ENCODE measurements around the gene CIART.
"Not testable (repeated sequence)": the region's sequence is repeated elsewhere in the genome, so short reads cannot be mapped to it uniquely, and the experiment has no call there.

Gene CIART

GRCh38 chr1:150281758-150282557 is at the start of gene CIART:
CIART (plus strand) TSS chr1:150282554; CDS start chr1:150283268, 714 bp downstream.
- FAIRE-seq = peak; percentile 96

GRCh38 chr1:150232921-150233320 is 49.4 kb upstream of the CIART start:
- not testable (repeated sequence) for FAIRE-seq; DNase-seq (ENCODE audit: insufficient read length, low spot score)

More at GRCh38 chr1:150281758-150282557, at the start of gene CIART:
- peak; percentile 31 for DNase-seq (ENCODE audit: insufficient read length, low spot score)

- FAIRE-seq (peak; percentile 63), DNase-seq (ENCODE audit: insufficient read length, low spot score) (no peak)
These were observed 48.7 kb upstream of the CIART start for GRCh38 chr1:150233359-150234308.

GRCh38 chr1:150234309-150234565 is 48.1 kb upstream of the CIART start:
- FAIRE-seq = no peak

GRCh38 chr1:150234566-150235293 is 47.6 kb upstream of the CIART start:
- FAIRE-seq (peak; percentile 87), DNase-seq (ENCODE audit: insufficient read length, low spot score) (peak; percentile 45)

More at GRCh38 chr1:150234309-150234565, 48.1 kb upstream of the CIART start:
- no peak for DNase-seq (ENCODE audit: insufficient read length, low spot score)

GRCh38 chr1:150235294-150235851 is 47.0 kb upstream of the CIART start:
- FAIRE-seq (no peak), DNase-seq (ENCODE audit: insufficient read length, low spot score) (no peak)

- DNase-seq (ENCODE audit: insufficient read length, low spot score) (peak; percentile 86), FAIRE-seq (peak; percentile 98)
These were observed 46.3 kb upstream of the CIART start, which contains the start of gene ANP32E for GRCh38 chr1:150235852-150236613. ANP32E (minus strand) TSS chr1:150236112; CDS start chr1:150235786, 326 bp downstream.

- FAIRE-seq (no peak), DNase-seq (ENCODE audit: insufficient read length, low spot score) (no peak)
These were observed 45.7 kb upstream of the CIART start for GRCh38 chr1:150236614-150237100.

- DNase-seq (ENCODE audit: insufficient read length, low spot score); FAIRE-seq: not testable (repeated sequence)
These were observed 45.2 kb upstream of the CIART start for GRCh38 chr1:150237176-150237575.

- DNase-seq (ENCODE audit: insufficient read length, low spot score) (no peak), FAIRE-seq (no peak)
These were observed 44.6 kb upstream of the CIART start for GRCh38 chr1:150237746-150238145.

GRCh38 chr1:150243003-150243402 is 39.4 kb upstream of the CIART start:
- peak; percentile 23 for FAIRE-seq
- no peak for DNase-seq (ENCODE audit: insufficient read length, low spot score)

GRCh38 chr1:150249936-150250335 is 32.4 kb upstream of the CIART start:
- DNase-seq (ENCODE audit: insufficient read length, low spot score) (no peak), FAIRE-seq (no peak)

- no peak for FAIRE-seq
- no peak for DNase-seq (ENCODE audit: insufficient read length, low spot score)
These were observed 26.2 kb upstream of the CIART start for GRCh38 chr1:150256198-150256553.

GRCh38 chr1:150256554-150257341 is 25.6 kb upstream of the CIART start:
- FAIRE-seq (no peak), DNase-seq (ENCODE audit: insufficient read length, low spot score) (no peak)

- DNase-seq (ENCODE audit: insufficient read length, low spot score) = no peak
These were observed 24.4 kb upstream of the CIART start, which contains the start of gene CA14 for GRCh38 chr1:150257624-150258585. CA14 (plus strand) TSS chr1:150257774; CDS start chr1:150258129, 355 bp downstream.

GRCh38 chr1:150259217-150259616 is 23.1 kb upstream of the CIART start:
- FAIRE-seq = no peak

More at GRCh38 chr1:150257624-150258585, 24.4 kb upstream of the CIART start, which contains the start of gene CA14:
- FAIRE-seq = no peak

More at GRCh38 chr1:150259217-150259616, 23.1 kb upstream of the CIART start:
- DNase-seq (ENCODE audit: insufficient read length, low spot score) = no peak
